HG03575 (cell line): ENCODE data around the gene ZMIZ1.
A peak's percentile ranks its signal among the peaks of the same experiment; 100 is the strongest.

Source experiments
- ATAC-seq: cut with Tn5 transposase; IDR thresholded peaks from one replicate; pipeline ENCODE4 v1.9.1; 2021; ENCODE audit not compliant: unreplicated experiment, insufficient number of reproducible peaks, low FRiP score; ENCODE audit errors: extremely low read depth

The ZMIZ1 gene

GRCh38 chr10:79068562-79069324 is at the start of gene ZMIZ1:
TSS of gene ZMIZ1 (plus strand) at chr10:79068966. CDS start at chr10:79201633, 132,667 bp downstream.
- ATAC-seq, result peak; percentile 31

- no peak for ATAC-seq
Measured at GRCh38 chr10:79019441-79020014, 49.2 kb upstream of the ZMIZ1 start.

GRCh38 chr10:79020015-79020491 is 48.7 kb upstream of the ZMIZ1 start:
- ATAC-seq, result no peak

GRCh38 chr10:79020605-79021004 is 48.2 kb upstream of the ZMIZ1 start:
- ATAC-seq, result no peak

GRCh38 chr10:79021331-79021907 is 47.3 kb upstream of the ZMIZ1 start:
- ATAC-seq, result no peak

GRCh38 chr10:79021948-79022499 is 46.7 kb upstream of the ZMIZ1 start:
- no peak for ATAC-seq

- ATAC-seq, result peak; percentile 18
Measured at GRCh38 chr10:79022565-79023230, 46.1 kb upstream of the ZMIZ1 start.

GRCh38 chr10:79023240-79024162 is 45.3 kb upstream of the ZMIZ1 start:
- peak; percentile 83 for ATAC-seq

- no peak for ATAC-seq
Measured at GRCh38 chr10:79024296-79024695, 44.5 kb upstream of the ZMIZ1 start.

GRCh38 chr10:79024720-79025198 is 44.0 kb upstream of the ZMIZ1 start:
- no peak for ATAC-seq

- no peak for ATAC-seq
Measured at GRCh38 chr10:79025199-79025832, 43.5 kb upstream of the ZMIZ1 start.

- ATAC-seq, result no peak
Measured at GRCh38 chr10:79026341-79026761, 42.4 kb upstream of the ZMIZ1 start.

GRCh38 chr10:79026806-79027146 is 42.0 kb upstream of the ZMIZ1 start:
- no peak for ATAC-seq

GRCh38 chr10:79027147-79028055 is 41.4 kb upstream of the ZMIZ1 start:
- no peak for ATAC-seq

- ATAC-seq, result no peak
Measured at GRCh38 chr10:79028056-79028430, 40.7 kb upstream of the ZMIZ1 start.

GRCh38 chr10:79028451-79029010 is 40.2 kb upstream of the ZMIZ1 start:
- no peak for ATAC-seq
